PFSK-1 (cell line): Measurements from ENCODE around the gene EPHA1.

Experiments used
- FOXP2 ChIP-seq: optimal IDR thresholded peaks from 2 replicates; pipeline ENCODE3; 2011; ENCODE audit warnings: borderline replicate concordance, control low read depth, inconsistent platforms; ENCODE audit not compliant: insufficient read depth; ENCODE audit errors: extremely low read length, extremely low read depth
- POLR2AphosphoS5 ChIP-seq: IDR thresholded peaks from 2 replicates; pipeline ENCODE4 v1.6.1; 2012; ENCODE audit warnings: low read depth, mild to moderate bottlenecking, control low read depth, low read length, moderate library complexity
- REST ChIP-seq, 2 experiments: IDR thresholded peaks; 2 replicates each; pipeline versions ENCODE4 v1.6.1 to v1.8.0; 2011 to 2012; ENCODE audit warnings: low read depth in 2 of 2, low read length in 2 of 2, control low read depth in 1 of 2, inconsistent platforms in 1 of 2, mild to moderate bottlenecking in 1 of 2, moderate library complexity in 1 of 2; ENCODE audit not compliant: insufficient read depth in 1 of 2
- SIN3A ChIP-seq: IDR thresholded peaks from 2 replicates; pipeline ENCODE4 v1.6.1; 2012; ENCODE audit warnings: mild to moderate bottlenecking, low read length, moderate library complexity, borderline replicate concordance; ENCODE audit not compliant: insufficient read depth
- TAF1 ChIP-seq: IDR thresholded peaks from 2 replicates; pipeline ENCODE4 v1.6.1; 2012; ENCODE audit warnings: low read length, control low read depth, borderline replicate concordance; ENCODE audit not compliant: insufficient read depth

GRCh38 chr7:143382126-143382790 lies 26.4 kb downstream of the EPHA1 start:
- TF ChIP-seq POLR2AphosphoS5, result no peak
- TF ChIP-seq SIN3A, result no peak
- no peak for TF ChIP-seq REST (IDR thresholded peaks at IDR 0.05; ENCODE audit: insufficient read depth in 1 of 2, low read depth in 2 of 2, low read length in 2 of 2)
- no peak for TF ChIP-seq FOXP2
- TF ChIP-seq TAF1, result no peak
